HepG2 (cell line): ENCODE results near the gene CIAO2B. TPM values are rescaled to one million over a fixed set of nuclear protein-coding genes. Genes with fewer than 3 reads are reported as not detected.
A peak's percentile ranks its signal among the peaks of the same experiment; 100 is the strongest.

Source experiments
- AGO2 ChIP-seq: fragments of 200-400 bp; formaldehyde crosslinking; optimal IDR thresholded peaks from 2 replicates; pipeline ENCODE3; 2017; ENCODE audit warnings: mild to moderate bottlenecking, low read depth, low read length, moderate library complexity
- CREBL2 ChIP-seq: sonication (generic); formaldehyde crosslinking; IDR thresholded peaks from 2 replicates; pipeline ENCODE4 v1.8.1; 2023; ENCODE audit warnings: missing genetic modification reagents, mild to moderate bottlenecking, borderline replicate concordance
- DRAP1 ChIP-seq: IDR thresholded peaks from 2 replicates; pipeline ENCODE4 v1.6.1; 2016; ENCODE audit warnings: missing genetic modification reagents, missing compliant biosample characterization
- ETS1 ChIP-seq: sonication (generic); formaldehyde crosslinking; IDR thresholded peaks from 2 replicates; pipeline ENCODE4 v1.4.0; 2020; ENCODE audit warnings: missing genetic modification reagents
- ETV5 ChIP-seq: IDR thresholded peaks from 2 replicates; pipeline ENCODE4 v1.6.1; 2018; ENCODE audit warnings: missing biosample characterization, missing genetic modification reagents, inconsistent platforms, borderline replicate concordance
- FOXJ3 ChIP-seq: sonication (generic); formaldehyde crosslinking; IDR thresholded peaks from 2 replicates; pipeline ENCODE4 v1.4.0; 2020; ENCODE audit warnings: missing genetic modification reagents, mild to moderate bottlenecking, borderline replicate concordance
- HDAC1 ChIP-seq: sonication (generic); formaldehyde crosslinking; IDR thresholded peaks from 2 replicates; pipeline ENCODE4 v1.5.1; 2020; ENCODE audit warnings: mild to moderate bottlenecking, missing genetic modification reagents
- HOXA7 ChIP-seq: sonication (generic); formaldehyde crosslinking; IDR thresholded peaks from 2 replicates; pipeline ENCODE4 v1.8.1; 2022; ENCODE audit warnings: mild to moderate bottlenecking, missing genetic modification reagents, moderate library complexity
- MATR3 ChIP-seq: sonication (generic); formaldehyde crosslinking; IDR thresholded peaks from 2 replicates; pipeline ENCODE4 v1.4.0; 2020; ENCODE audit warnings: missing genetic modification reagents
- MEF2D ChIP-seq: sonication (generic); formaldehyde crosslinking; IDR thresholded peaks from 2 replicates; pipeline ENCODE4 v1.5.1; 2020; ENCODE audit warnings: mild to moderate bottlenecking, missing genetic modification reagents
- MZF1 ChIP-seq: sonication (generic); formaldehyde crosslinking; IDR thresholded peaks from 2 replicates; pipeline ENCODE4 v1.8.1; 2023; ENCODE audit warnings: mild to moderate bottlenecking, missing genetic modification reagents, borderline replicate concordance
- ONECUT2 ChIP-seq: sonication (generic); formaldehyde crosslinking; IDR thresholded peaks from 2 replicates; pipeline ENCODE4 v1.4.0; 2020; ENCODE audit warnings: missing genetic modification reagents
- PPARG ChIP-seq: conservative IDR thresholded peaks from 2 replicates; pipeline ENCODE4 v1.6.1; 2016; ENCODE audit warnings: missing biosample characterization, missing genetic modification reagents
- PTBP1 ChIP-seq: fragments of 200-400 bp; formaldehyde crosslinking; IDR thresholded peaks from 2 replicates; pipeline ENCODE4 v1.6.1; 2018; ENCODE audit warnings: low read length, low read depth; ENCODE audit not compliant: poor library complexity, severe bottlenecking
- RXRB ChIP-seq: IDR thresholded peaks from 2 replicates; pipeline ENCODE4 v1.6.1; 2016; ENCODE audit warnings: borderline replicate concordance, missing genetic modification reagents, missing compliant biosample characterization
- SMARCC2 ChIP-seq: fragments of 450-650 bp; IDR thresholded peaks from 2 replicates; pipeline ENCODE4 v1.6.1; 2017; ENCODE audit warnings: antibody characterized with exemption, mild to moderate bottlenecking
- THRA ChIP-seq: sonication (generic); formaldehyde crosslinking; IDR thresholded peaks from 2 replicates; pipeline ENCODE4 v1.4.0; 2020; ENCODE audit warnings: missing genetic modification reagents, borderline replicate concordance
- ZBTB38 ChIP-seq: sonication (generic); formaldehyde crosslinking; IDR thresholded peaks from 2 replicates; pipeline ENCODE4 v1.5.1; 2020; ENCODE audit warnings: mild to moderate bottlenecking, missing genetic modification reagents
- ZFP36L2 ChIP-seq: sonication (generic); formaldehyde crosslinking; IDR thresholded peaks from 2 replicates; pipeline ENCODE4 v1.4.0; 2020; ENCODE audit warnings: missing genetic modification reagents
- ZNF276 ChIP-seq: sonication (generic); formaldehyde crosslinking; IDR thresholded peaks from 2 replicates; pipeline ENCODE4 v1.4.0; 2020; ENCODE audit warnings: mild to moderate bottlenecking, low read depth, missing genetic modification reagents
- ZNF563 ChIP-seq: sonication (generic); formaldehyde crosslinking; IDR thresholded peaks from 2 replicates; pipeline ENCODE4 v1.8.0; 2022; ENCODE audit warnings: mild to moderate bottlenecking, moderate library complexity, missing genetic modification reagents
- ZNF564 ChIP-seq: sonication (generic); formaldehyde crosslinking; IDR thresholded peaks from 2 replicates; pipeline ENCODE4 v1.8.1; 2023; ENCODE audit warnings: mild to moderate bottlenecking, missing genetic modification reagents
- ZNF670 ChIP-seq: sonication (generic); formaldehyde crosslinking; IDR thresholded peaks from 2 replicates; pipeline ENCODE4 v1.8.0; 2022; ENCODE audit warnings: mild to moderate bottlenecking, missing genetic modification reagents, borderline replicate concordance
- ZNF747 ChIP-seq: sonication (generic); formaldehyde crosslinking; IDR thresholded peaks from 2 replicates; pipeline ENCODE4 v1.8.1; 2023; ENCODE audit warnings: missing genetic modification reagents, mild to moderate bottlenecking, borderline replicate concordance
- ZNF782 ChIP-seq: sonication (generic); formaldehyde crosslinking; IDR thresholded peaks from 2 replicates; pipeline ENCODE4 v1.4.0; 2020; ENCODE audit warnings: missing genetic modification reagents, mild to moderate bottlenecking, borderline replicate concordance
- polyA plus RNA-seq, 8 experiments: library from polyadenylated mRNA; depleted of rRNA in 3 of 8; stranded (reverse) in 7 of 8; unstranded in 1 of 8; fragments of >200 nt; fragmentation: Illumina TruSeq in 4 of 8; extraction: Trizol in 4 of 8; gene quantifications; 2 replicates each; pipeline versions ENCODE4 v1.2.1 to v1.2.3, GENCODE V29; 2011 to 2016; ENCODE audit warnings: low read depth in 4 of 8, missing spikeins in 1 of 8, mixed read lengths in 1 of 8; ENCODE audit not compliant: insufficient read depth in 1 of 8
- total RNA-seq, 5 experiments: library from RNA; depleted of rRNA; stranded (reverse); fragments of >200 nt; fragmentation: Illumina TruSeq; extraction: Trizol; gene quantifications; 2 replicates each; pipeline ENCODE4 v1.2.3, GENCODE V29; 2016; ENCODE audit warnings: low read depth in 1 of 5

CIAO2B gene
- total and polyA plus RNA-seq, 2 of the 13 experiments (the other 11 are each of a cell fraction or from before 2014, with no cell fraction given), result 157 to 293 TPM

- TF ChIP-seq HOXA7 (CRISPR knock-in tag) (no peak), ZNF276 (CRISPR knock-in tag) (no peak), ETS1 (CRISPR knock-in tag) (no peak), ZNF564 (CRISPR knock-in tag) (no peak), HDAC1 (CRISPR knock-in tag) (no peak), THRA (CRISPR knock-in tag) (peak; percentile 74; the same call in 1 of the 2 replicates), ONECUT2 (no peak), MZF1 (no peak), MATR3 (CRISPR knock-in tag) (no peak), ZBTB38 (peak; percentile 16; the same call in 1 of the 2 replicates), ZNF747 (CRISPR knock-in tag) (no peak), ETV5 (CRISPR knock-in tag) (0 out of 2 replicates have a peak, but pooled peaks have one; percentile 7), MEF2D (CRISPR knock-in tag) (no peak), CREBL2 (CRISPR knock-in tag) (no peak), DRAP1 (CRISPR knock-in tag) (no peak), ZNF670 (CRISPR knock-in tag) (no peak), FOXJ3 (CRISPR knock-in tag) (no peak), AGO2 (no peak), PPARG (CRISPR knock-in tag) (no peak), PTBP1 (no peak), RXRB (CRISPR knock-in tag) (0 out of 2 replicates have a peak, but pooled peaks have one; percentile 36), ZNF782 (CRISPR knock-in tag) (no peak), ZFP36L2 (CRISPR knock-in tag) (no peak), ZNF563 (CRISPR knock-in tag) (no peak), SMARCC2 (no peak)
Observed at GRCh38 chr16:66906916-66907836, 27.0 kb downstream of the CIAO2B start (continued).
